Measurements from ENCODE around the gene SERPING1. TPM values are rescaled to one million over a fixed set of nuclear protein-coding genes. Genes with fewer than 3 reads are reported as not detected.

Gene SERPING1
- polyA plus RNA-seq, 1 experiment, result 15.2 TPM

DNA sequence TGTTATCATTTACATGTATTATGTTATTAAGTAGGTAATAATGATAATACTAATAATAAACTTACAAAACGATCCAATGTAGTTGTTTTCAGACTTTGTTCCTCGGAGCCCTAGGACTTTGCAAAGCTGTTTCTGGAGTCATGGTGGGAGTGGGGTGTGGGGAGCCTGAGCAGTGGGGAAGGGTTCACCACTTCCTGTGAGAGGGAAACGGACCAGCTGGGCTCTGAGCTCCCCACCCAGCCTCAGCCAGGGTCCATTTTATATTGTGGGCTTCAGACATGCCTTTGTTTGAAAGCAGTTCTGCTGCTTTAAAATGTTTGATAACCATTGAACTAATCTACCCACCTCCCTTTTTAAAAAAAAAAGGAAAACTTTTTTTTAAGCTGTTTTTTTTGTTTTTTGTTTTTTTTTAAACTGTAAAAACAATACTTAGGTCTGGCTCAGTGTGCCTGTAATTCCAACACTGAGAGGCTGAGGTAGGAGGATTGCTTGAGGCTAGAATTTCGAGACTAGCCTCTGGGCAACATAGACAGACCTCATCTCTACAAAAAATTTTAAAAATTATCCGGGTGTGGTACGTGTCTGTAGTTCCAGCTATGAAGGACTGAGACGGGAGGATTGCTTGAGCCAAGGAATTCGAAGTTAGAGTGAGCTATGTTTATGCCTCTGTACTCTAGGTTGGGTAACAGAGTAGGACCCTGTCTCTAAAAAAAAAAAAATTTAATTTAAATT, 7.0 kb downstream of the SERPING1 start:
- ChIA-PET CTCF (interaction anchor here (0.6 to 1.5 kb wide), 6 partner anchors 37 to 1605 kb away, joined by 3 to 4 read pairs (median 4); partner anchors contain the start of gene UBE2L6), POLR2A (interaction anchor here (0.5 kb wide), 1 partner anchor 48 kb away, joined by 4 read pairs; no protein-coding TSS in a partner anchor)
- Histone ChIP-seq H3K9me3 (ENCODE audit: control insufficient read depth, insufficient read depth, low read length) (no peaks in the 10 kb centered on the region), H3K27me3 (ENCODE audit: control insufficient read depth, insufficient read depth, low read length) (peaks cover 10% of the 10 kb centered on the region), H3K27ac (ENCODE audit: low read depth, low read length) (no peak overlapping the region), H3K4me3 (ENCODE audit: low read depth, low read length) (no peak overlapping the region)
- no peak for DNase-seq (ENCODE audit: low read depth, low spot score)
- TF ChIP-seq, protein P1, sequence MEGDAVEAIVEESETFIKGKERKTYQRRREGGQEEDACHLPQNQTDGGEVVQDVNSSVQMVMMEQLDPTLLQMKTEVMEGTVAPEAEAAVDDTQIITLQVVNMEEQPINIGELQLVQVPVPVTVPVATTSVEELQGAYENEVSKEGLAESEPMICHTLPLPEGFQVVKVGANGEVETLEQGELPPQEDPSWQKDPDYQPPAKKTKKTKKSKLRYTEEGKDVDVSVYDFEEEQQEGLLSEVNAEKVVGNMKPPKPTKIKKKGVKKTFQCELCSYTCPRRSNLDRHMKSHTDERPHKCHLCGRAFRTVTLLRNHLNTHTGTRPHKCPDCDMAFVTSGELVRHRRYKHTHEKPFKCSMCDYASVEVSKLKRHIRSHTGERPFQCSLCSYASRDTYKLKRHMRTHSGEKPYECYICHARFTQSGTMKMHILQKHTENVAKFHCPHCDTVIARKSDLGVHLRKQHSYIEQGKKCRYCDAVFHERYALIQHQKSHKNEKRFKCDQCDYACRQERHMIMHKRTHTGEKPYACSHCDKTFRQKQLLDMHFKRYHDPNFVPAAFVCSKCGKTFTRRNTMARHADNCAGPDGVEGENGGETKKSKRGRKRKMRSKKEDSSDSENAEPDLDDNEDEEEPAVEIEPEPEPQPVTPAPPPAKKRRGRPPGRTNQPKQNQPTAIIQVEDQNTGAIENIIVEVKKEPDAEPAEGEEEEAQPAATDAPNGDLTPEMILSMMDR (IDR thresholded peaks at IDR 0.05; ENCODE audit: low read depth, low read length), result no peak

DNA sequence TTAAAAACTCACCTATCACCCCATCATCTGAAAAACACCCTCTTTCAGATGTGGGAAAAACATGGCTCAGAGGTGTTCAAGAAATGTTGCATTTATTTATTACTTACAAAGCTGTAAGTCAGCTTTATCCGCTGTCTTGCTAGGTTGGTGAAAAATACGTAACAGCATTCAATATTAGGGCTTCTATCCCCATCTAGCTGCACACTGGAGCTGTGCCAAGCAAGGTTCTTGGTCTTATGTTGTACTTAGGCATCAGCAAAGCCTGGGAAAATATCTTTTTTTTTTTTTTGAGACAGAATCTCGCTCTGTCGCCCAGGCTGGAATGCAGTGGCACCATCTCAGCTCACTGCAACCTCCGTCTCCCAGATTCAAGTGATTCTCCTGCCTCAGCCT, 7.5 kb downstream of the SERPING1 start:
- DNase-seq (ENCODE audit: low read depth, low spot score), result no peak
- H3K9me3 ChIP-seq (ENCODE audit: control insufficient read depth, insufficient read depth, low read length), result no peaks in the 10 kb centered on the region
- POLR2A ChIA-PET, result interaction anchor here (0.7 kb wide), 2 partner anchors 205 to 987 kb away, joined by 4 to 10 read pairs; no protein-coding TSS in a partner anchor
- TF ChIP-seq, protein P1 (IDR thresholded peaks at IDR 0.05; ENCODE audit: low read depth, low read length), result no peak
- CTCF ChIA-PET, result interaction anchor here (0.6 to 1.5 kb wide), 5 partner anchors 36 to 1605 kb away, joined by 3 to 4 read pairs (median 3); partner anchors contain the start of gene UBE2L6
- no peak overlapping the region for H3K27ac ChIP-seq (ENCODE audit: low read depth, low read length)
- no peak overlapping the region for H3K4me3 ChIP-seq (ENCODE audit: low read depth, low read length)
- H3K27me3 ChIP-seq (ENCODE audit: control insufficient read depth, insufficient read depth, low read length), result peaks cover 10% of the 10 kb centered on the region

DNA sequence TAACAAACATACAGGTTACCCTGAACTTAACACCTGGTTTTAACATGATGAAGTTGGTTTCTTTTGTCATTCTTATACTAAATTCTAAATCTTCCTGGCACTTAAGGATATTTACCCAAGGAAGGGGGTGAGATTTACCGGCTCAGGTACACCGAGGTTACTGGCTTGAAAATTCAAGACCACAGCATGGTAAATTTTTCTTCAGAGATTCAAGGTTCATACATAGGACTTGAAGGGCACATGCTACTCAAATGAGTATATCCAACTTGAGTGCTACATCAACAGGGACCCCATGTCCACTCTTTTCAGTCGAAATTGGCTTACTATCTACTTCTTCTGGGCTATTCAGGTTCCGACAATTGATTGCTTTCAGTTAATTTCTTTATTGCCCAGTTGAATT, 12.7 kb downstream of the SERPING1 start:
- TF ChIP-seq, protein P1 (IDR thresholded peaks at IDR 0.05; ENCODE audit: low read depth, low read length), result no peak
- Histone ChIP-seq H3K4me3 (ENCODE audit: low read depth, low read length) (no peak overlapping the region), H3K9me3 (ENCODE audit: control insufficient read depth, insufficient read depth, low read length) (no peaks in the 10 kb centered on the region), H3K27ac (ENCODE audit: low read depth, low read length) (no peak overlapping the region), H3K27me3 (ENCODE audit: control insufficient read depth, insufficient read depth, low read length) (peaks cover 12% of the 10 kb centered on the region)
- no peak for DNase-seq (ENCODE audit: low read depth, low spot score)
- ChIA-PET POLR2A (no interaction called here), CTCF (no interaction called here)

DNA sequence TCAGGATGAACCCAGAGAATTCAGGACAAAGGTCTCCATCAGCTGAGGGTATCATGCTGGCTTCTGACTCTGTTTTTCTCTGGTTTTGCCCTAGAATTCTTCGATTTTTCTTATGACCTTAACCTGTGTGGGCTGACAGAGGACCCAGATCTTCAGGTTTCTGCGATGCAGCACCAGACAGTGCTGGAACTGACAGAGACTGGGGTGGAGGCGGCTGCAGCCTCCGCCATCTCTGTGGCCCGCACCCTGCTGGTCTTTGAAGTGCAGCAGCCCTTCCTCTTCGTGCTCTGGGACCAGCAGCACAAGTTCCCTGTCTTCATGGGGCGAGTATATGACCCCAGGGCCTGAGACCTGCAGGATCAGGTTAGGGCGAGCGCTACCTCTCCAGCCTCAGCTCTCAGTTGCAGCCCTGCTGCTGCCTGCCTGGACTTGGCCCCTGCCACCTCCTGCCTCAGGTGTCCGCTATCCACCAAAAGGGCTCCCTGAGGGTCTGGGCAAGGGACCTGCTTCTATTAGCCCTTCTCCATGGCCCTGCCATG, 16.8 kb downstream of the SERPING1 start:
- no peak for DNase-seq (ENCODE audit: low read depth, low spot score)
- ChIA-PET CTCF (no interaction called here), POLR2A (no interaction called here)
- H3K4me3 ChIP-seq (ENCODE audit: low read depth, low read length), result no peak overlapping the region
- TF ChIP-seq, protein P1 (IDR thresholded peaks at IDR 0.05; ENCODE audit: low read depth, low read length), result no peak
- H3K9me3 ChIP-seq (ENCODE audit: control insufficient read depth, insufficient read depth, low read length), result peaks cover 2% of the 10 kb centered on the region; the same call in 1 of the 2 replicates
- H3K27ac ChIP-seq (ENCODE audit: low read depth, low read length), result no peak overlapping the region
- peaks cover 11% of the 10 kb centered on the region for H3K27me3 ChIP-seq (ENCODE audit: control insufficient read depth, insufficient read depth, low read length)

DNA sequence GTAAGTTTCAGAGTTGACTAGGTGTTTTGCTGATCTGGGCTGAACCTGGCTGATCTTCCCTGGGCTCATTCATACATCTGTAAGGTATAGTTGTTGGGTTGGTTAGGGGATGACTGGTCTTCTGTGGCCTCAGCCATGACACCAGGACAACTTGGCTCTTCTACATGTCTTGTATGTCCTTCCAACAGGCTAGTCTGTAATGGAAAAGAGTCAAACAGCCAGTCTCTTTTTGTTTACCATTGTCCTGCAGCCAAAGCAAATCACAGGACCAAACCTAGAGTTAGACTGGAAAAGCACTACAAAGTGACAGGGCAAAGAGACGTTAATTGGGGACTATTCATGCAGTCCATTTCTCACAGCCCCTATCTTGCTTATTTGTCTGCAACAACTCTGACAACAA, 17.8 kb downstream of the SERPING1 start:
- TF ChIP-seq, protein P1 (IDR thresholded peaks at IDR 0.05; ENCODE audit: low read depth, low read length), result no peak
- POLR2A ChIA-PET, result no interaction called here
- CTCF ChIA-PET, result no interaction called here

More for the DNA sequence above, 17.8 kb downstream of the SERPING1 start:
- no peak overlapping the region for H3K4me3 ChIP-seq (ENCODE audit: low read depth, low read length)
- no peak overlapping the region for H3K27ac ChIP-seq (ENCODE audit: low read depth, low read length)
- peaks cover 11% of the 10 kb centered on the region for H3K27me3 ChIP-seq (ENCODE audit: control insufficient read depth, insufficient read depth, low read length)
- peaks cover 6% of the 10 kb centered on the region for H3K9me3 ChIP-seq (ENCODE audit: control insufficient read depth, insufficient read depth, low read length)
- DNase-seq (ENCODE audit: low read depth, low spot score), result no peak

Data from AG04450 (cell line).